HUES64 (cell line): Measurements from ENCODE around the gene RIMKLB.

Experiments
- H3K27ac ChIP-seq: 2 replicates; pipeline ENCODE4 v1.7.0; 2013; ENCODE audit warnings: low read depth, low read length, inconsistent platforms
- H3K27me3 ChIP-seq: 2 replicates; pipeline ENCODE4 v1.6.1; 2013; ENCODE audit warnings: mild to moderate bottlenecking, low read length; ENCODE audit not compliant: insufficient read depth
- H3K36me3 ChIP-seq: 2 replicates; pipeline ENCODE4 v1.6.1; 2013; ENCODE audit warnings: mild to moderate bottlenecking, low read length; ENCODE audit not compliant: insufficient read depth
- H3K4me1 ChIP-seq: 2 replicates; pipeline ENCODE4 v1.6.1; 2013; ENCODE audit warnings: mild to moderate bottlenecking, low read length, moderate library complexity; ENCODE audit not compliant: insufficient read depth
- H3K4me3 ChIP-seq: 2 replicates; pipeline ENCODE4 v1.5.1; 2013; ENCODE audit warnings: mild to moderate bottlenecking, low read length, moderate library complexity
- H3K9ac ChIP-seq: 2 replicates; pipeline ENCODE4 v1.6.1; 2013; ENCODE audit warnings: mild to moderate bottlenecking, low read depth, low read length
- H3K9me3 ChIP-seq: 2 replicates; pipeline ENCODE4 v1.6.1; 2013; ENCODE audit warnings: low read depth, low read length; ENCODE audit not compliant: insufficient read depth
- WGBS: fragments of 150-250, 120-280 bp; methylation state at CpG from one replicate; pipeline ENCODE4 v1.1.7; 2013; ENCODE audit warnings: missing lambda C conversion rate; 5-methylcytosine and 5-hydroxymethylcytosine counted together

RIMKLB gene

GRCh38 chr12:8832500-8832899 is 134.7 kb downstream of the RIMKLB start:
- H3K27me3 ChIP-seq, result no peaks in the 10 kb centered on the region
- H3K4me3 ChIP-seq, result no peak overlapping the region
- H3K4me1 ChIP-seq, result peaks cover 43% of the 10 kb centered on the region
- H3K9ac ChIP-seq, result no peak overlapping the region
- 74% methylated on average over 6 of the region's 6 CpGs for WGBS
- H3K9me3 ChIP-seq, result no peaks in the 10 kb centered on the region
- no peaks in the 10 kb centered on the region for H3K36me3 ChIP-seq
- no peak overlapping the region for H3K27ac ChIP-seq
